Measurements from ENCODE around the gene NAGK.
"Not testable (repeated sequence)": the region's sequence is repeated elsewhere in the genome, so short reads cannot be mapped to it uniquely, and the experiment has no call there.

NAGK gene

GRCh38 chr2:71068218-71069035 is at the start of gene NAGK:
Gene NAGK (plus strand): TSS chr2:71068648. CDS start chr2:71068684, 36 bp downstream.
- DNase-seq (ENCODE audit: low read depth) = peak; percentile 92

DNA sequence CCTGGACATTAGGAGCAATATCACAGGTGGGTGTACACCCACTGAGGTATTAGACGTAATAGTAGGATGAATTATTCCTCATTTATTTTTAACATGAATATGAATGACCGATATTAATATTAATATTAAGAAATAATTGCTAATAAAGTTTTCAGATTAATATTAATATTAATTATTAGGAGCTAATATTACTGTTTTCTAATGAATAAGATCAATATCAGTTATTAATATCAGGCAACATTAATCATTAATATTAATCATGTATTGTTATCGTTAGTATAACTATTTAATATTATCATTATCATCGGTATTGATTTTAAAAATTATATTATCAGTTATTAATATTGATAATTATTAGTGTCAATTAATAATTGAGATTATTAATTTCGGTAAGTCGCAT is 48.5 kb upstream of the NAGK start:
- DNase-seq (ENCODE audit: low read depth) = not testable (repeated sequence)

DNA sequence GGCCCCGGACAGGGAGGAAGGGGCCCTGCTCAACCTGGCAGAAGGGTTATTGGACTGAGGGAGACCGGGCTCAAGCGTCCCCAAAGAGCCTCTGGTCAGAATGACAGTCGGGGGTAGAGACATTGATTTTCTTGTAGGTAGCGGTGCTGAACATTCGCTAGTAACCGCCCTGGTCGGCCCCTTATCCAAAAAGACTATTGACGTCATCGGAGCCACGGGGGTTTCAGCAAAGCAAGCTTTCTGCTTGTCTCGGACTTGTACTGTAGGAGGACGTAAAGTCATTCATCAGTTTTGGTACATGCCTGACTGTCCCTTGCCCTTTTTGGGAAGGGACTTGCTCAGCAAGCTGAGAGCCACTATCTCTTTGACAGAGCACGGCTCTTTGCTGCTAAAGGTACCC is 47.1 kb upstream of the NAGK start:
- not testable (repeated sequence) for DNase-seq (ENCODE audit: low read depth)

DNA sequence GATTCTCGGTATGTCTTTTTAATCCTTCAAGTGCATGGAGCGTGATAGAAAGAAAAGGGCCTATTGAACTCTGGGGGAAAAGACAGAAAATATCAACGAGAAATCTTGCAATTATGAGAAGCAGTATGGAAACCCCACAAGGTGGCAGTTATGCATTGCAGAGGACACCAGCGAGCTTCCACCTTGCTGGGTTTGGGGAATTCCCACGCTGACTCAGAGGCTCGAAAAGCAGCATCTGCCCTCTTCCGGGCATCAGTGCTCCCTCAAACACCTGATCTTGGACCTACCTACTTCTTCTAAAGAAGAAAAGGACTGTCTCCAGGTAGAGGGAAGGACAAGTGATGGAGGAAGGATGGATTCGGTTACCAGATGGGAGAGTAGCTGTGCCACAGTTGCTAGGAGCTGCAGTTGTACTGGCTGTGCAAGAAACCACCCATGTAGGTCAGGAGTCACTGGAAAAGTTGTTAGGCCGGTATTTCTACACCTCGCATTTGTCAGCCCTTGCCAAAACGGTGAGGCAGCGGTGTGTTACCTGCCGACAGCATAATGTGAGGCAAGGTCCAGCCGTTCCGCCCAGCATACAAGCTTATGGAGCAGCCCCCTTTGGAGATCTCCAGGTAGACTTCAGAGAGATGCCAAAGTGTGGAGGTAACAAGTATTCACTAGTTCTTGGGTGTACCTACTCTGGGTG is 44.8 kb upstream of the NAGK start:
- peak; percentile 41 for DNase-seq (ENCODE audit: low read depth)

DNA sequence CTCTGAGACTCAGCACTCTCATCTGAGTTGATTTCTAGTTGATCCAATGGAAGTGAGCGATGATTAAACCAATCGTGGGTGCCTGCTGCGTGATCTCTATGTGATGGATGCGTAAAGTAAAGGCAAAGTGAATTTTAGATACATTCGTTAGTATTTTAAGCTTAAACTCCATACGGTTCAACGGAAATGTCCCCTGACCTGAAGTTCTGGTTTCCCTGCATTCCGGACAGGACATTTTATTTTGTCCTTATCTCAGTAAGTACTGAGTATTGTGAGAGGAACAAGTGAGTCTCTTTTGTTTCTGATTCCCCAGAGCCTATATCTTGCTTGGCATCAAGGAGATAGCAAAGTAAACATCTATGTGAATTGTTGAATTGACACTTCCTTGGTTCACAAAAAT is 32.2 kb upstream of the NAGK start:
- not testable (repeated sequence) for DNase-seq (ENCODE audit: low read depth)

GRCh38 chr2:71042287-71042686 is 26.2 kb upstream of the NAGK start:
- no peak for DNase-seq (ENCODE audit: low read depth)

DNA sequence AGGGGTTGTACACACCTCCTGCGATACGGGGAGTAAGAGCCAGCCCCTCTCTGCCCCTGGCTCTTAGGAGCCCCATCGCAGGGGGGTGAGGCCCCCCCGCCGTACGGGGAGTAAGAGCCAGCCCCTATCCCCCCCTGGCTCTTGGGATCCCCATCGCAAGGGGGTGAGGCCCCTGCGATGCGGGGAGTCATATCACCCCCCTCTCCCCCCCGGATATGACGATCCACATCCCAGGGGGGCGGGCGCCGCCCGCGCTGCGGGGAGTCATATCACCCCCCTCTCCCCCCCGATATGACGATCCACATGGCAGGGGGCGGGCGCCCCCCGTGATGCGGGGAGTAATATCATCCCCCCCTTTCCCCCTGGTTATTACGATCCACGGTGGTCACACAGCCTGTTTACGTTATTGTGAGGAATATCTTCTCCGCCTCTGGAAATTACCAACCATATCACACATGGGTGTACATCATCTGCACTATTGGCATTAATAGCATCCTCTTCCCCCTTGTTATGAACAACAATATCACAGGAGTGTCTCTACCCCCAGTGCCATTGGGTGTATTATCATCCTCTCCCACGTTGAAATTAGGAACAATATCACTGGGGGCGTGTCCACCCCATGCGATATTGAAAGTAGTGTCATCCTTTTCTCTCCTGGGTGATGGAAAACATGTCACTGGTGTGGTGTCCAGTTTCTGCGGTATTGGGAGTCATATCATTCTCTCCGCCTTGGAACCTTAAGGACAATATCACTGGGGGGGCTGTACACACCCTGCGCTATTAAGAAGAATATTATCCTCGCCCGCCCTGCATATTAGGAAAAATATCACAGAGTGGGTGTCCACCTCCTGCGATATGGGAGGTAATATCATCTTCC is 24.7 kb upstream of the NAGK start:
- DNase-seq (ENCODE audit: low read depth) = no peak

DNA sequence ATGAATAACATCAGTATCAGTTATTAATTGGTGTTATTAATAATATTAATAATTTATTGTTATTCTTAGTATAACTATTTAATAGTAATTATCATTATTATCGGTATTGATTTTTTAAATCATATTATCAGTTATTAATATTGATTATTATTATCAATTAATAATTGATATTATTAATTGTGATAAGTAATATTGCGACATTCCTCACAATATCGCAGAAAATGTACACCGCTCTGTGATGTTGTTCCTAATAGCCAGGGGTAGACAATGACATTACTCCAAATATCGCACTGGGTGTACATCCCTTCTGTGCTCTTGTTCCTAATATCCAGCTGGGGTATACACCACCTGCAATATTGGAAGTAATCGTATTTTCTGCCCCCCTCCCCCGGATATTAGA is 23.3 kb upstream of the NAGK start:
- DNase-seq (ENCODE audit: low read depth) = no peak

DNA sequence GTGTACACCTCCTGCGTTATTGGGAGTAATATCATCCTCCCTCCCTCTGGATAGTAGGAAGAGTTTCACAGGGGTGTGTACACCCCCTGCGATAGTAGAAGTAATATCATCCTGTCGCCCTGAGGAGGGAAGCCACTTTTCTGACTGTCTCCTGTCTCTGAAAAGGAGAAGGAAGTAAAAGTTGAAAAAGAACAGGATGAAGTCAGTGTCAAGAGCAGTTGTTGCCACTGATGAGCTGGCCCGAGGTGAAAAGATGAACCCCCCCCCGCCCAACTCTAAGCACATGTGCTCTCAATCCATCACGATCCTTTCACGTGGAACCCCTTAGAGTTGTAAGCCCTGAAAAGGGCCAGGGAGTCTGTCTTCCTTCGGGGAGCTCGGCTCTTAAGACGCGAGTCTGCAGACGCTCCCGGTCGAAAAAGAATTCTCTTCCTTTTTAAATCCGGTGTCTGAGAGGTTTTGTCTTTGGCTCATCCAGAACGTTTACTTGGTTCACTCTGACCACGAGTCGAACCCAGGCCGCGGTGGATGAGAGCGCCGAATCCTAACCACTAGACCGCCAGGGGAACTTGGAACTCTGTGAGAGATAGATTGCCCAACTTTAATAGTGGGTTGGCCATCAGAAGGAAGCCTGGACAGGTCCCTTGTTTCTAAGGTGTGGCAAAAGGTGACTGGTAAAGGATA is 22.4 kb upstream of the NAGK start:
- DNase-seq (ENCODE audit: low read depth) = no peak

- DNase-seq (ENCODE audit: low read depth) = no peak
Observed at GRCh38 chr2:71048096-71048495, 20.4 kb upstream of the NAGK start.

DNA sequence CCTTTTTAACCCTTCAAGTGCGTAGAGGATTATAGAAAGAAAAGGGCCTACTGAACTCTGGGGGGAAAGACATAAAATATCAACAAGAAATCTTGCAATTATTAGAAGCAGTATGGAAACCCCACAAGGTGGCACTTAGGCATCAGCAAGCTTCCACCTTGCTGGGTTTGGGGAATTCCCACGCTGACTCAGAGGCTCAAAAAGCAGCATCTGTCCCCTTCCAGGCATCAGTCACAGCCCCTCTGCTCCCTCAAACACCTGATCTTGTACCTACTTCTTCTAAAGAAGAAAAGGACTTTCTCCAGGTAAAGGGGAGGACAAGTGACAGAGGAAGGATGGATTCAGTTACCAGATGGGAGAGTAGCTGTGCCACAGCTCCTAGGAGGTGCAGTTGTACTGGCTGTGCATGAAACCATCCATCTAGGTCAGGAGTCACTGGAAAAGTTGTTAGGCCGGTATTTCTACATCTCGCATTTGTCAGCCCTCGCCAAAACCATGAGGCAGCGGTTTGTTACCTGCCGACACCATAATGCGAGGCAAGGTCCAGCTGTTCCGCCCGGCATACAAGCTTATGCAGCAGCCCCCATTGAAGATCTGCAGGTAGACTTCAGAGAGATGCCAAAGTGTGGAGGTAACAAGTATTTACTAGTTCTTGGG is 18.6 kb upstream of the NAGK start:
- peak; percentile 30 for DNase-seq (ENCODE audit: low read depth)

DNA sequence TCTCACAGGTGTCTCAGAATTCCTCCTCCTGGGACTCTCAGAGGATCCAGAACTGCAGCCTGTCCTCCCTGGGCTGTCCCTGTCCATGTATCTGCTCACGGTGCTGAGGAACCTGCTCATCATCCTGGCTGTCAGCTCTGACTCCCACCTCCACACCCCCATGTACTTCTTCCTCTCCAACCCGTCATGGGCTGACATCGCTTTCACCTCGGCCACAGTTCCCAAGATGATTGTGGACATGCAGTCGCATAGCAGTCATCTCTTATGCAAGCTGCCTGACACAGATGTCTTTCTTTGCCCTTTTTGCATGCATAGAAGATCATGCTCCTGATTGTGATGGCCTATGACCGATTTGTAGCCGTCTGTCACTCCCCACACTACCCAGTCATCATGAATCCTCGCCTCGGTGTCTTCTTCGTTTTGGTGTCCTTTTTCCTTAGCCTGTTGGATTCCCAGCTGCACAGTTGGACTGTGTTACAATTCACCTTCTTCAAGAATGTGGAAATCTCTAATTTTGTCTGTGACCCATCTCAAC is 13.2 kb upstream of the NAGK start:
- not testable (repeated sequence) for DNase-seq (ENCODE audit: low read depth)

DNA sequence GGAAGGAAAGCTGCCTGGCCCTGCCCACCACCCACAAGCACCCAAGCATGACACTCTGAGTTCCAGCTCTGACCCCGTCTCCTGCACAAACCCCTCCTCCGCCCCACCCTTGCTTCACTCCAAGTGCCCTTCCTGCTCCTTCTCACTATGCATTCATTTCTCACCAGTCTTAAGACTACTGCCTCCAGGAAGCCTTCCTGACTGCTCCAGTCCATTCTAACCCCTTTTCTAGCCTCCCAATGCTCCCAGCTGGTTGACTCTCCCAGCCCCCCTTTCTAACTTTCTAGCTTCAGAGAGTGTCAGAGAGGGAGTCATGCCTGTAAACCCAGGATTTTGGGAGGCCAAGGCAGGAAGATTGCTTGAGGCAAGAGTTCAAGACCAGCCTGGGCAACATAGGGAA is 8.2 kb upstream of the NAGK start:
- DNase-seq (ENCODE audit: low read depth) = no peak

GRCh38 chr2:71060871-71061270 is 7.6 kb upstream of the NAGK start:
- no peak for DNase-seq (ENCODE audit: low read depth)

- DNase-seq (ENCODE audit: low read depth) = no peak
Observed at GRCh38 chr2:71063216-71063615, 5.2 kb upstream of the NAGK start.

- no peak for DNase-seq (ENCODE audit: low read depth)
Observed at GRCh38 chr2:71064110-71064611, 4.3 kb upstream of the NAGK start.

- DNase-seq (ENCODE audit: low read depth) = no peak
Observed at GRCh38 chr2:71064754-71065621, 3.5 kb upstream of the NAGK start.

- no peak for DNase-seq (ENCODE audit: low read depth)
Observed at GRCh38 chr2:71066856-71067255, 1.6 kb upstream of the NAGK start.

- DNase-seq (ENCODE audit: low read depth) = no peak
Observed at GRCh38 chr2:71067567-71068217, 756 bp upstream of the NAGK start.

All from stimulated activated CD8-positive, alpha-beta memory T cell treated with anti-CD3 and anti-CD28 coated beads, Interleukin-12 subunit alpha, Interleukin-12 subunit beta, amount 100 ng/mL, for 1 hour (primary cell).